ENCODE results near the gene MYO3B. TPM values are rescaled to one million over a fixed set of nuclear protein-coding genes. Genes with fewer than 3 reads are reported as not detected.
"Not testable (repeated sequence)": the region's sequence is repeated elsewhere in the genome, so short reads cannot be mapped to it uniquely, and the experiment has no call there.

MYO3B gene
- total RNA-seq, 1 donor from 2014 or later, result 0.22 TPM

- H3K36me3 Mint-ChIP-seq (ENCODE audit: unreplicated experiment), result peaks cover 26% of the 10 kb centered on the region
- no peak for TF ChIP-seq CTCF (IDR thresholded peaks at IDR 0.05; ENCODE audit: partially characterized antibody, unreplicated experiment)
- DNase-seq, result no peak
- peaks cover 8% of the 10 kb centered on the region for H3K9me3 Mint-ChIP-seq (ENCODE audit: unreplicated experiment)
- H3K27ac Mint-ChIP-seq (ENCODE audit: unreplicated experiment), result no peak overlapping the region
- H3K4me3 Mint-ChIP-seq (ENCODE audit: unreplicated experiment), result no peak overlapping the region
- H3K27me3 Mint-ChIP-seq (ENCODE audit: unreplicated experiment), result peaks cover 4% of the 10 kb centered on the region
- no peaks in the 10 kb centered on the region for H3K4me1 Mint-ChIP-seq (ENCODE audit: low read depth, unreplicated experiment)
These were observed 84.9 kb downstream of the MYO3B start for GRCh38 chr2:170262806-170263205.

GRCh38 chr2:170263728-170264521 is 86.0 kb downstream of the MYO3B start:
- H3K4me3 Mint-ChIP-seq (ENCODE audit: unreplicated experiment); H3K4me1 Mint-ChIP-seq (ENCODE audit: low read depth, unreplicated experiment); H3K27ac Mint-ChIP-seq (ENCODE audit: unreplicated experiment); H3K9me3 Mint-ChIP-seq (ENCODE audit: unreplicated experiment); H3K27me3 Mint-ChIP-seq (ENCODE audit: unreplicated experiment); DNase-seq: not testable (repeated sequence)
- peaks cover 26% of the 10 kb centered on the region for H3K36me3 Mint-ChIP-seq (ENCODE audit: unreplicated experiment)

- H3K27me3 Mint-ChIP-seq (ENCODE audit: unreplicated experiment), result peaks cover 4% of the 10 kb centered on the region
- no peak for TF ChIP-seq CTCF (IDR thresholded peaks at IDR 0.05; ENCODE audit: partially characterized antibody, unreplicated experiment)
- no peak for DNase-seq
- H3K36me3 Mint-ChIP-seq (ENCODE audit: unreplicated experiment), result peaks cover 26% of the 10 kb centered on the region
- H3K4me1 Mint-ChIP-seq (ENCODE audit: low read depth, unreplicated experiment), result no peaks in the 10 kb centered on the region
- H3K9me3 Mint-ChIP-seq (ENCODE audit: unreplicated experiment), result peaks cover 8% of the 10 kb centered on the region
- H3K27ac Mint-ChIP-seq (ENCODE audit: unreplicated experiment), result no peak overlapping the region
- H3K4me3 Mint-ChIP-seq (ENCODE audit: unreplicated experiment), result no peak overlapping the region
These were observed 86.5 kb downstream of the MYO3B start for GRCh38 chr2:170264522-170264860.

- Mint-ChIP-seq H3K27ac (ENCODE audit: unreplicated experiment) (no peak overlapping the region), H3K4me1 (ENCODE audit: low read depth, unreplicated experiment) (no peaks in the 10 kb centered on the region), H3K27me3 (ENCODE audit: unreplicated experiment) (peaks cover 4% of the 10 kb centered on the region), H3K36me3 (ENCODE audit: unreplicated experiment) (peaks cover 26% of the 10 kb centered on the region), H3K4me3 (ENCODE audit: unreplicated experiment) (no peak overlapping the region), H3K9me3 (ENCODE audit: unreplicated experiment) (peaks cover 8% of the 10 kb centered on the region)
- no peak for DNase-seq
- TF ChIP-seq CTCF (IDR thresholded peaks at IDR 0.05; ENCODE audit: partially characterized antibody, unreplicated experiment), result no peak
These were observed 86.9 kb downstream of the MYO3B start for GRCh38 chr2:170264865-170265264.

- no peak for DNase-seq
- no peak for TF ChIP-seq CTCF (IDR thresholded peaks at IDR 0.05; ENCODE audit: partially characterized antibody, unreplicated experiment)
- H3K9me3 Mint-ChIP-seq (ENCODE audit: unreplicated experiment), result peaks cover 8% of the 10 kb centered on the region
- H3K4me3 Mint-ChIP-seq (ENCODE audit: unreplicated experiment), result no peak overlapping the region
- H3K27me3 Mint-ChIP-seq (ENCODE audit: unreplicated experiment), result peaks cover 4% of the 10 kb centered on the region
- no peaks in the 10 kb centered on the region for H3K4me1 Mint-ChIP-seq (ENCODE audit: low read depth, unreplicated experiment)
- no peak overlapping the region for H3K27ac Mint-ChIP-seq (ENCODE audit: unreplicated experiment)
- peaks cover 24% of the 10 kb centered on the region for H3K36me3 Mint-ChIP-seq (ENCODE audit: unreplicated experiment)
These were observed 87.4 kb downstream of the MYO3B start for GRCh38 chr2:170265321-170265720.
